HG03280 (cell line): ENCODE results near the gene NLRP2B.
"Not testable (repeated sequence)": the region's sequence is repeated elsewhere in the genome, so short reads cannot be mapped to it uniquely, and the experiment has no call there.

Experiments used
- ATAC-seq: cut with Tn5 transposase; IDR thresholded peaks from one replicate; pipeline ENCODE4 v1.9.1; 2021; ENCODE audit warnings: mild to moderate bottlenecking, moderate library complexity; ENCODE audit not compliant: unreplicated experiment

The NLRP2B gene

GRCh38 chrX:57680160-57680559 lies at the start of gene NLRP2B:
Gene NLRP2B, minus strand, starts transcription at chrX:57680260.
- no peak for ATAC-seq

GRCh38 chrX:57725995-57726394 lies 45.9 kb upstream of the NLRP2B start:
- ATAC-seq = not testable (repeated sequence)

- ATAC-seq = no peak
These were observed 1.3 kb upstream of the NLRP2B start for GRCh38 chrX:57681341-57681740.

GRCh38 chrX:57678686-57679428 lies 1.2 kb downstream of the NLRP2B start:
- no peak for ATAC-seq

GRCh38 chrX:57677132-57677858 lies 2.8 kb downstream of the NLRP2B start:
- ATAC-seq = no peak

GRCh38 chrX:57675320-57675719 lies 4.7 kb downstream of the NLRP2B start:
- no peak for ATAC-seq

- ATAC-seq = no peak
These were observed 5.2 kb downstream of the NLRP2B start for GRCh38 chrX:57674861-57675260.

GRCh38 chrX:57669961-57670360 lies 10.1 kb downstream of the NLRP2B start:
- ATAC-seq = no peak

GRCh38 chrX:57667010-57667409 lies 13.1 kb downstream of the NLRP2B start:
- ATAC-seq = no peak

- no peak for ATAC-seq
These were observed 25.0 kb downstream of the NLRP2B start for GRCh38 chrX:57655065-57655464.

- no peak for ATAC-seq
These were observed 27.4 kb downstream of the NLRP2B start for GRCh38 chrX:57652705-57653104.

GRCh38 chrX:57651169-57651919 lies 28.7 kb downstream of the NLRP2B start:
- no peak for ATAC-seq

- no peak for ATAC-seq
These were observed 33.0 kb downstream of the NLRP2B start for GRCh38 chrX:57647020-57647419.

GRCh38 chrX:57643698-57644097 lies 36.4 kb downstream of the NLRP2B start:
- no peak for ATAC-seq

GRCh38 chrX:57641338-57641737 lies 38.7 kb downstream of the NLRP2B start:
- no peak for ATAC-seq

- no peak for ATAC-seq
These were observed 39.4 kb downstream of the NLRP2B start for GRCh38 chrX:57640674-57641016.

GRCh38 chrX:57629438-57629837 lies 50.6 kb downstream of the NLRP2B start:
- ATAC-seq = not testable (repeated sequence)
